Thymus (tissue), 14 donors: ENCODE data around the gene CNKSR2. TPM values are rescaled to one million over a fixed set of nuclear protein-coding genes. Genes with fewer than 3 reads are reported as not detected.

Experiments used
- DNase-seq, 9 donors: peaks; one replicate each; pipeline ENCODE4 v3.0.0-alpha.2; 2013; ENCODE audit warnings: low spot score in 9 of 9, low read depth in 6 of 9, missing footprints in 1 of 9
- H3K27ac ChIP-seq, 2 donors: one replicate each; pipeline ENCODE4 v1.5.1; 2013; ENCODE audit warnings: control low read depth in 1 of 2, low read depth in 1 of 2, low read length in 1 of 2, mild to moderate bottlenecking in 1 of 2, moderate library complexity in 1 of 2
- H3K27me3 ChIP-seq, 2 donors: one replicate each; pipeline ENCODE4 v1.5.1; 2013; ENCODE audit warnings: low read length in 1 of 2; ENCODE audit not compliant: control insufficient read depth in 2 of 2, insufficient read depth in 1 of 2
- H3K36me3 ChIP-seq, 2 donors: one replicate each; pipeline ENCODE4 v1.5.1; 2013; ENCODE audit warnings: low read length in 1 of 2, mild to moderate bottlenecking in 1 of 2, moderate library complexity in 1 of 2; ENCODE audit not compliant: control insufficient read depth in 2 of 2, insufficient read depth in 2 of 2
- H3K4me1 ChIP-seq, 2 donors: one replicate each; pipeline ENCODE4 v1.5.1; 2013; ENCODE audit warnings: low read length in 2 of 2; ENCODE audit not compliant: control insufficient read depth in 2 of 2, insufficient read depth in 2 of 2
- H3K4me3 ChIP-seq, 2 donors: one replicate each; pipeline ENCODE4 v1.5.1; 2013; ENCODE audit warnings: low read length in 2 of 2, control low read depth in 1 of 2, mild to moderate bottlenecking in 1 of 2
- H3K9me3 ChIP-seq, 2 donors: one replicate each; pipeline ENCODE4 v1.5.1; 2013; ENCODE audit warnings: low read length in 1 of 2, mild to moderate bottlenecking in 1 of 2; ENCODE audit not compliant: control insufficient read depth in 2 of 2, insufficient read depth in 1 of 2
- WGBS: extraction: QIAGEN DNeasy Blood & Tissue Kit; methylation state at CpG from one replicate; pipeline ENCODE4 v1.1.7; 2013; 5-methylcytosine and 5-hydroxymethylcytosine counted together
- long read RNA-seq, 10 donors: transcript quantifications; one replicate each; lab custom pipeline, GENCODE V29; 2026
- polyA plus RNA-seq: library from polyadenylated mRNA; stranded (reverse); fragments of 200-250 nt; gene quantifications from one replicate; pipeline ENCODE4 v1.2.3, GENCODE V29; 2013
- total RNA-seq: library from RNA; stranded (reverse); fragments of 120-200 nt; gene quantifications from one replicate; pipeline ENCODE4 v1.2.4, GENCODE V29; 2013
- donor health status: healthy.

The CNKSR2 gene
- total RNA-seq (3.4 TPM), polyA plus RNA-seq (2.1 TPM)
- long read RNA-seq, donor 1, result 0 reads
- long read RNA-seq, donor 2, full-length matches to known transcripts, result 1 of 1 reads
- long read RNA-seq, donor 2, partial matches to known transcripts, result 0 of 1 reads
- long read RNA-seq, donor 2, other reads (novel, unspliced or antisense), result 0 of 1 reads
- long read RNA-seq, donor 3, result 0 reads
- long read RNA-seq, donor 4, result 0 reads
- long read RNA-seq, donor 5, result 0 reads
- long read RNA-seq, donor 6, partial matches to known transcripts, result 0 of 1 reads
- long read RNA-seq, donor 6, other reads (novel, unspliced or antisense), result 0 of 1 reads
- long read RNA-seq, donor 7, partial matches to known transcripts, result 0 of 1 reads
- long read RNA-seq, donor 7, other reads (novel, unspliced or antisense), result 0 of 1 reads
- long read RNA-seq, donor 8, partial matches to known transcripts, result 0 of 1 reads
- long read RNA-seq, donor 8, other reads (novel, unspliced or antisense), result 0 of 1 reads
- long read RNA-seq, donor 9, result 0 reads
- long read RNA-seq, donor 10, result 0 reads

DNA sequence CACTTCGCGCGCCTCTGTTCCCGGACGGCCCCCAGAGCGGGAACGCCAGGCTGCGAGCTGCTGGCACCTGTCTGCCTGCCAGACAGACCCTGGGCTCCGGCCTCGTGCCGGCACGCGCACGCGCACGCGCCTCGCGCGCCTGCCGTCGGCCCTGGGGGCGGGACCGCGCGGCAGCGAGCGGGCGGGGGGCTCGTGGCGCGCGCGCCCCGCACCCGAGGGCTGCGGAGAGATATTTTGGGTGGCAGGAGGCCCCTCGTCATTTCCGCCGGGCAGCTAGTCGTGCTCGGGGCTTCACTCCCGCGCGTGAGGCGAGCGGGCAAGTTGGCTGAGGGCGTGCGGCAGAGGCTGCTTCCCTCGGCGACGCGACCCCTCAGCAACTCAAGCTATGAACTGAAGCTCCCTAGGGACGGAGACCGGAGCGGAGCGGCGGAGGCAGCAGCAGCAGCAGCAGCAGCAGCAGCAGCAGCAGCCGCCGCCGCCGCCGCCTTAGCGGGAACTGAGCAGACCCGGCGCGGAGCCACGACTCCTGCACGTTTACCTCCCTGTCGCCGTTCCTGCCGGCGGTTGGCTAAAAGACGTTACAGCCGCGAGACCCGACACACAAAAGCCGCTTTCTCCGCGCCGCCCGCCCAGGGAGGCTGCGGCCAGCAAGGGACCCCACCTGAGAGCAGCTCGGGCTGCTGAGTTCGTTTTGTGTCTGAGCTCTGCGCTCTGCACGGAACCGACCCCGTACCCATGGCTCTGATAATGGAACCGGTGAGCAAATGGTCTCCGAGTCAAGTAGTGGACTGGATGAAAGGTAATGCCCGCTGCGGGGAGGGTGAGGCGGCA, at the start of gene CNKSR2:
Gene CNKSR2 (plus strand): TSS at position 256 of the 831 bp plus-strand sequence. CDS start 480 bp downstream, at position 736.
- H3K27ac ChIP-seq, result peak within 1 kb of the TSS; percentile 36 to 77
- under 1% methylated on average over 93 of the region's 94 CpGs for WGBS
- DNase-seq, result peak; percentile 16 to 80 (median 54)
- H3K27me3 ChIP-seq, result peaks cover 0 to 17% of the 10 kb centered on the region in 2 donors
- H3K4me3 ChIP-seq, result peak within 1 kb of the TSS; percentile 58 to 62
- H3K4me1 ChIP-seq, result peaks cover 0 to 11% of the 10 kb centered on the region in 2 donors
- H3K36me3 ChIP-seq, result no peaks in the 10 kb centered on the region
- H3K9me3 ChIP-seq, result no peaks in the 10 kb centered on the region

DNA sequence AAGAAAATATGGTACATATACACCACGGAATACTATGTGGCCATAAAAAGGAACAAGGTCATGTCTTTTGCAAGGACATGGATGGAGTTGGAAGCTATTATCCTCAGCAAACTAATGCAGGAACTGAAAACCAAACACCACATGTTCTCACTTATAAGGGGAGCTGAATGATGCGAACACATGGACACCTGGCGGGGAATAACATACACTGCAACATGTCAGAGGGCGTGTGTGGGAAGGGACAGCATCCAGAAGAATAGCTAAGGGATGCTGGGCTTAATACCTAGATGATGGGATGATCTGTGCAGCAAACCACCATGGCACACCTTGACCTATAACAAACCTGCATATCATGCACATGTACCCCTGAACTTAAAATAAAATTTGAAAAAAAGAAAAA, 19.5 kb upstream of the CNKSR2 start:
- DNase-seq, result no peak
- H3K27ac ChIP-seq, result no peak overlapping the region
- no peaks in the 10 kb centered on the region for H3K9me3 ChIP-seq
- no peaks in the 10 kb centered on the region for H3K36me3 ChIP-seq
- H3K4me3 ChIP-seq, result no peak overlapping the region
- H3K27me3 ChIP-seq, result no peaks in the 10 kb centered on the region
- WGBS, result 95% methylated on average over 4 of the region's 4 CpGs
- no peaks in the 10 kb centered on the region for H3K4me1 ChIP-seq

DNA sequence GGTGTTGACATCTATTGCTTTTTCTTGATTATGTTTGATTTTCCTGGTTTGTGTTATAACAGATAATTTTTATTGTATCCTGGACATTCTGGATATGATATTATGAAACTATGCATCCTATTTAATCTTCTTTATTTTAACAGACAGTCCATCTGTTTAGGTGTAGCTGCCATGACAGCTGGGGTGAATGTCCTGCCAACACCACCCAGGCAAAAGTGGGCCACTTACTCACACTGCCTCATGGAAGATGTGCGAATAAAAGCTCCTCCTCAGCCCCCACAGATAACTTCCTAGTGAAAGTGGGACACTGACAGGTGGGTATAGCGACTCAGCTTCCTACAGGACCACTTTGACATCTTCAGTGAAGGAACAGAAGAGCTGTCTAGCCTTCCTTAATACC, 18.4 kb upstream of the CNKSR2 start:
- no peaks in the 10 kb centered on the region for H3K27me3 ChIP-seq
- no peaks in the 10 kb centered on the region for H3K9me3 ChIP-seq
- H3K4me3 ChIP-seq, result no peak overlapping the region
- DNase-seq, result no peak
- H3K4me1 ChIP-seq, result no peaks in the 10 kb centered on the region
- 81% methylated on average over 2 of the region's 2 CpGs for WGBS
- no peaks in the 10 kb centered on the region for H3K36me3 ChIP-seq
- H3K27ac ChIP-seq, result no peak overlapping the region

DNA sequence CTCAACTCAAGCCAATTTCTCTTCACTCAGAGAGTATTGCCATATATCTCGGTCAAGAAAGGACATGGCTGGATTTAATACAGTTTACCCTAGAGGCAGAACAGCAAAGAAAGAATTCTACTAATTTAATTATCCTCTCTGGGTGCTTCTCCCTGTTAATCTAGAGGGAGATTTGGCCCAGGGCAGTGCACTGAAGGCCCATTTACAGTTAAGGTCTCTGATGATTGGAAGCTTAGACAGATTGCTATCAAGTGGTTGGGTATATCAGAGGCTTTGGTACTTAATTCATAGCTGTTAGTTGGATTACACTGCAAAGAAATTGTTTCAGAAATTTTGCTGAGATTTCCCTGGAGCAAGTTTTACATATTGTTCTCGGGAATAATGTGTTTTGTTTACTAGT, 4.6 kb upstream of the CNKSR2 start:
- 97% methylated on average over 2 of the region's 2 CpGs for WGBS
- Histone ChIP-seq H3K27me3 (peaks cover 0 to 5% of the 10 kb centered on the region in 2 donors), H3K9me3 (no peaks in the 10 kb centered on the region), H3K4me1 (peaks cover 0 to 2% of the 10 kb centered on the region in 2 donors), H3K36me3 (no peaks in the 10 kb centered on the region), H3K4me3 (no peak overlapping the region), H3K27ac (no peak overlapping the region)
- no peak for DNase-seq

DNA sequence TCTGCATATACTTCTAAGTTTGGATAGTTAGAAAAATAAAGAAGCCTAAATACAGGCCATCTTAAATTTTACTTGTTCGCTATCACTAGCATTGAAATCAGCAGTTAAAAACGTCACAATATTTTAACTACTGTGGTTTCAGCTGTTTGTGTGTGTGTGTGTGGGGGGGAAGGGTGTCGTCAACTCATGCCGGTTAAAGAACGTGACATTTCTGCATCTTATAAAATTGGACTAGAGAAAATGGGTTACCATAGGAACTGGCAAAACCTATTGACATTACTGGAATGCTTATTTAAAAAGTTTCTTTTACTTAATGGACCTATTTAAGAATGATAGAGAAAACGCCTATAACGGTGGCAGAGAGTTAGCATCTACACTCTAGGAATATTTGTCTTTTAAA, 1.2 kb upstream of the CNKSR2 start:
- Histone ChIP-seq H3K4me1 (peaks cover 0 to 11% of the 10 kb centered on the region in 2 donors), H3K9me3 (no peaks in the 10 kb centered on the region), H3K4me3 (no peak overlapping the region), H3K27me3 (peaks cover 0 to 17% of the 10 kb centered on the region in 2 donors), H3K36me3 (no peaks in the 10 kb centered on the region), H3K27ac (no peak overlapping the region)
- WGBS, result 74% methylated on average over 7 of the region's 7 CpGs
- peak in 2 of 9 donors; percentile 1 to 19 for DNase-seq

DNA sequence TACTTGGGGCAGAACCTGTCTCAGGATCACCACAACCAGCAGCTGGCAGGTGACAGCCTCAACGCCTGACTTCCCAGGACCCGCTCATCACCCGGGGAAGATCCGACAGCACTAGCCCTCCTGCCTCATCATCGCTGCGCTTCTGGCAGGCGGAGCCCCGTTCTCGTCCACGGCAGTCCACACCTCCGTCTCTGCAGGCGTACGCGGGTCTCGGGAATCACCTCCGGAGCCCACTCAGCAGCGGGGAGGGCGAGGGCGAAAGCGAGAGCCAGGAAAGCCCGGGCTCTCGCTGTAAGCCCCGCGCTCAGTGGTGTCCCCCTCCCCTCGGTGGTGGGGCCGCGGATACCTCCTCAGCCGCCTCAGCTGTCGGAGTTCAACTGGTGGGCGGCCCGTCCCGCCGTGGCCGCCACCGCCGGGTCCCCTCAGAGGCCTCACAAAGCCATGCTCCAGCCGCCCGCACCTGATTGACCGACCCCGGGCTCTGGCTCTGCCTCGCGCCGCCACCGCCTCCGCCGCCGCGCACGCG, 518 bp upstream of the CNKSR2 start:
- Histone ChIP-seq H3K9me3 (no peaks in the 10 kb centered on the region), H3K4me3 (peak overlapping the region; percentile 58 to 59), H3K36me3 (no peaks in the 10 kb centered on the region), H3K27ac (peak overlapping the region in 1 of 2 donors; percentile 18), H3K4me1 (peaks cover 0 to 11% of the 10 kb centered on the region in 2 donors), H3K27me3 (peaks cover 0 to 17% of the 10 kb centered on the region in 2 donors)
- WGBS, result under 1% methylated on average over 50 of the region's 50 CpGs
- DNase-seq, result peak in 3 of 9 donors; percentile 9 to 23 (median 14)

DNA sequence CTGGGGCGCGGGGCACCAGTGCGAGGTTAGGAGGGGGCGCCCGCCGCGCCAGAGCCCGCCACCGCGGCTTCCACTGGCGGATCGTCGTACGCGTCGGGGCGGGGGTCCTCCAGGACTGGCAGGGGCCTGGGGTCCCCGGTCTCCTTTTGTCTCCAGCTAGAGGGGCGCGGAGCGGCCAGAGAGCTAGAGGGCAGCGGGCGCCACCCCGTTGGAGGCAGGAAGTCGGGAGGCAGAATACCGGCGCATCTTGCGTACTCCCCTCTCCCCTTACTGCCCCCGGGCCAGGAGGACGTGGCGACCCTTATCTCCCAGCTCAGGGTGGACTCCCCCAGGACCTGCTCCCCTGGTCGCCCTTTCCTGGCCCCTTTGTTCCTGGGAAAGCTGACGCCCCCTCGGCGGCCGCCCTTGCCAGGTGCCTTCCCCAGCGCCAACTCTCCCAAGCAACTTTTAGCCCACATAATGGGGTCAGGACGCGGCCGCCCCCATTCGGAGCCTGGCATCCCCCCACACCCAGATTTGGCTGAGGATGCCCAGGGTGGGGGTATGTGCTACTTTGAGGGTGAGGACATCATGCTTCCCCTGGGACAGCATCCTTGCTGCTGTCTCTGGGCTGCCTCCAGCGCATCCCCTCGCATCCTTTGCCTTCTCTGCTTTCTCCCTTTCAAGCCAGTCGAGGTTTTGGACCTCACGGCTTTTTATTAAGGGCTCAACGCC, 933 bp downstream of the CNKSR2 start:
- H3K27me3 ChIP-seq, result peaks cover 0 to 17% of the 10 kb centered on the region in 2 donors
- WGBS, result under 1% methylated on average over 46 of the region's 46 CpGs
- DNase-seq, result peak in 3 of 9 donors; percentile 4 to 34 (median 13)

DNA sequence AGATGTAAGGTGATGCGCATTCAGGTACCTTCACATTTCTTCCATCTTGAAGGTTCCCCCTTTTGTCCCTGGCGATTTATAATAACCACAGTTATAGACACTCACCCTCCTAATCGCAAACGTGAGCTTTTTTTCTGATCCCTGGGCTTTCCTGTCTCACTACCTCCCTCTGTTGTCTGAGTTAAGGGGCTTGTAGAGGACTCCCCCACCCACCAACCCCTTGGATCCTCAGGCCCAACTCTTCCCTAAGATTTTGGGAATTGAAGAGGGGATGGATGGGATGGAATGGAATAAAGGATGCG, 1.4 kb downstream of the CNKSR2 start:
- no peaks in the 10 kb centered on the region for H3K36me3 ChIP-seq
- 20% methylated on average over 5 of the region's 5 CpGs for WGBS
- peak overlapping the region; percentile 58 to 62 for H3K4me3 ChIP-seq

More for the DNA sequence above, 933 bp downstream of the CNKSR2 start:
- Histone ChIP-seq H3K27ac (no peak overlapping the region), H3K36me3 (no peaks in the 10 kb centered on the region), H3K4me1 (peaks cover 0 to 11% of the 10 kb centered on the region in 2 donors), H3K4me3 (peak overlapping the region; percentile 58 to 62), H3K9me3 (no peaks in the 10 kb centered on the region)

More for the DNA sequence above, 1.4 kb downstream of the CNKSR2 start:
- no peak overlapping the region for H3K27ac ChIP-seq
- H3K4me1 ChIP-seq, result peaks cover 0 to 11% of the 10 kb centered on the region in 2 donors
- DNase-seq, result peak in 1 of 9 donors; percentile 3
- H3K9me3 ChIP-seq, result no peaks in the 10 kb centered on the region
- peaks cover 0 to 17% of the 10 kb centered on the region in 2 donors for H3K27me3 ChIP-seq
